Panc1 (cell line): Measurements from ENCODE around the gene ITPR2.

Experiments used
- CTCF ChIP-seq: fragments of 450-650 bp; IDR thresholded peaks from 2 replicates; pipeline ENCODE4 v1.5.1; 2017; ENCODE audit warnings: mild to moderate bottlenecking
- POLR2AphosphoS5 ChIP-seq: IDR thresholded peaks from 2 replicates; pipeline ENCODE4 v1.6.1; 2012; ENCODE audit warnings: mild to moderate bottlenecking, low read depth, low read length, moderate library complexity
- REST ChIP-seq, 2 experiments: IDR thresholded peaks; 2 replicates each; pipeline ENCODE4 v1.6.1; 2011 to 2012; ENCODE audit warnings: low read depth in 2 of 2, control low read depth in 1 of 2, low read length in 1 of 2, mild to moderate bottlenecking in 1 of 2, moderate library complexity in 1 of 2; ENCODE audit not compliant: insufficient read depth in 1 of 2

GRCh38 chr12:26870491-26871419, 37.8 kb upstream of the ITPR2 start:
- TF ChIP-seq CTCF (no peak), POLR2AphosphoS5 (no peak), REST (IDR thresholded peaks at IDR 0.05; ENCODE audit: insufficient read depth in 1 of 2, low read depth in 2 of 2, low read length in 1 of 2) (no peak)
